ENCODE measurements around the gene SPAG6.

- TF ChIP-seq CTCF (IDR thresholded peaks at IDR 0.05) (no peak), POLR2A (IDR thresholded peaks at IDR 0.05; ENCODE audit: low read depth) (no peak), POLR2AphosphoS5 (IDR thresholded peaks at IDR 0.05) (no peak)
These were observed 83.8 kb downstream of the SPAG6 start for GRCh38 chr10:22429146-22429545.
